OCI-LY1 (cell line): ENCODE results near the gene IRF8.

Experiments
- H2AFZ ChIP-seq: fragments of 200-600 bp; sonication (generic), shearing (Covaris generic); 2 replicates; pipeline ENCODE4 v1.6.0; 2014; ENCODE audit warnings: antibody characterized with exemption, mild to moderate bottlenecking, low read length
- H3F3A ChIP-seq: fragments of 200-600 bp; sonication (generic), shearing (Covaris generic); 2 replicates; pipeline ENCODE4 v1.6.0; 2014; ENCODE audit warnings: mild to moderate bottlenecking, antibody characterized with exemption, low read length, moderate library complexity; ENCODE audit not compliant: insufficient read depth
- H3K27ac ChIP-seq: fragments of 200-600 bp; sonication (generic); 2 replicates; pipeline ENCODE4 v1.5.1; 2014; ENCODE audit warnings: low read length, mixed run types, mild to moderate bottlenecking, low read depth; ENCODE audit not compliant: poor library complexity, severe bottlenecking
- H3K27me3 ChIP-seq: fragments of 200-600 bp; sonication (generic); 2 replicates; pipeline ENCODE4 v1.6.0; 2014; ENCODE audit warnings: antibody characterized with exemption, mild to moderate bottlenecking, low read length, moderate library complexity; ENCODE audit not compliant: insufficient read depth
- H3K36me3 ChIP-seq: fragments of 200-600 bp; sonication (generic); 2 replicates; pipeline ENCODE4 v1.6.1; 2014; ENCODE audit warnings: mild to moderate bottlenecking, antibody characterized with exemption, low read length, moderate library complexity, mixed read lengths; ENCODE audit not compliant: insufficient read depth
- H3K4me1 ChIP-seq: fragments of 200-600 bp; sonication (generic); 2 replicates; pipeline ENCODE4 v1.5.1; 2014; ENCODE audit warnings: mild to moderate bottlenecking, low read length, moderate library complexity; ENCODE audit not compliant: insufficient read depth, severe bottlenecking
- H3K4me2 ChIP-seq: fragments of 200-600 bp; sonication (generic), shearing (Covaris generic); 2 replicates; pipeline ENCODE4 v1.6.1; 2014; ENCODE audit warnings: low read length
- H3K4me3 ChIP-seq: fragments of 200-600 bp; sonication (generic); 2 replicates; pipeline ENCODE4 v1.5.1; 2014; ENCODE audit warnings: low read length, low read depth, mild to moderate bottlenecking, mixed read lengths; ENCODE audit not compliant: poor library complexity, severe bottlenecking
- H3K79me2 ChIP-seq: fragments of 200-600 bp; shearing (Covaris generic); 2 replicates; pipeline ENCODE4 v1.6.1; 2016; ENCODE audit warnings: mixed run types, low read length, mixed read lengths; ENCODE audit not compliant: insufficient read depth
- H3K9ac ChIP-seq: fragments of 200-600 bp; sonication (generic), shearing (Covaris generic); 2 replicates; pipeline ENCODE4 v1.6.1; 2014; ENCODE audit warnings: mild to moderate bottlenecking, low read length, mixed read lengths
- H3K9me2 ChIP-seq: fragments of 200-600 bp; sonication (generic), shearing (Covaris generic); 2 replicates; pipeline ENCODE4 v1.6.1; 2014; ENCODE audit warnings: low read depth, mild to moderate bottlenecking, low read length, mixed read lengths
- H3K9me3 ChIP-seq: fragments of 200-600 bp; shearing (Covaris generic); 2 replicates; pipeline ENCODE4 v1.6.1; 2014; ENCODE audit warnings: low read length, mixed read lengths
- H4K20me1 ChIP-seq: fragments of 200-600 bp; sonication (generic), shearing (Covaris generic); 2 replicates; pipeline ENCODE4 v1.6.0; 2016; ENCODE audit warnings: mild to moderate bottlenecking, low read length; ENCODE audit not compliant: insufficient read depth
- CTCF ChIP-seq: fragments of 200-600 bp; sonication (generic), shearing (Covaris generic); IDR thresholded peaks from 2 replicates; pipeline ENCODE4 v1.5.1; 2017; ENCODE audit warnings: mild to moderate bottlenecking, antibody characterized with exemption, low read length, moderate library complexity, mixed read lengths
- EZH2 ChIP-seq: fragments of 200-600 bp; sonication (generic), shearing (Covaris generic); IDR thresholded peaks from 2 replicates; pipeline ENCODE4 v1.8.0; 2017; ENCODE audit warnings: borderline replicate concordance, mixed run types, mild to moderate bottlenecking, antibody characterized with exemption, low read length, moderate library complexity, mixed read lengths

The IRF8 gene

GRCh38 chr16:85935974-85936760, 37.2 kb downstream of the IRF8 start:
- H3K4me3 ChIP-seq, result peak overlapping the region; percentile 0
- H4K20me1 ChIP-seq, result no peaks in the 10 kb centered on the region
- no peaks in the 10 kb centered on the region for H3K79me2 ChIP-seq
- H3K36me3 ChIP-seq, result no peaks in the 10 kb centered on the region
- H3K9me3 ChIP-seq, result no peaks in the 10 kb centered on the region
- peaks cover 8% of the 10 kb centered on the region; the same call in 1 of the 2 replicates for H3K27me3 ChIP-seq
- H2AFZ ChIP-seq, result no peak overlapping the region
- no peak overlapping the region for H3K27ac ChIP-seq
- no peaks in the 10 kb centered on the region for H3F3A ChIP-seq
- H3K4me1 ChIP-seq, result peaks cover 17% of the 10 kb centered on the region
- no peaks in the 10 kb centered on the region for H3K9me2 ChIP-seq
- peak overlapping the region; percentile 35 for H3K4me2 ChIP-seq
- TF ChIP-seq CTCF (peak; percentile 9; the same call in 1 of the 2 replicates), EZH2 (no peak)
- H3K9ac ChIP-seq, result peak overlapping the region; percentile 2; the same call in 1 of the 2 replicates

DNA sequence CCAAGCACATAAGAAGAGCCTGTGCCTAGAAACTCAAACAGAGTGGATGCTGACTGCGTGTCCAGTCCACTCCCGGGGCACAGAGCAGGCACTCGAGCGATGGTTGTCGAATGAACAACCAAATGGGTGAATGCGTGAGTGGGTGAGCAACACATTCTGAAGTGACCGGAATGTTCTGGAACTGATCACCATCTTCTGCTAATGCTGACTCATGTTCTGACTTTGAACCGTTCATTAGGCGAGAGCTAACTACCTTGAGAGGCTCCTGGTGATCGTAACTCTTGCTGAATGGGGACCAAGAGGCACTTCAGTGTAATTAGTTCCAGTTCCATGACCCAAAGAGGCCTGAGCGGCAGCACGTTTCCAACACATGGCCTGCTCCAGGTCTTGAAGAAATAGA, 37.9 kb downstream of the IRF8 start:
- H2AFZ ChIP-seq, result no peak overlapping the region
- H3K9me3 ChIP-seq, result no peaks in the 10 kb centered on the region
- no peak overlapping the region for H3K4me3 ChIP-seq
- H3K27ac ChIP-seq, result no peak overlapping the region
- H3K36me3 ChIP-seq, result no peaks in the 10 kb centered on the region
- H3K27me3 ChIP-seq, result peaks cover 8% of the 10 kb centered on the region; the same call in 1 of the 2 replicates
- H3K79me2 ChIP-seq, result no peaks in the 10 kb centered on the region
- no peaks in the 10 kb centered on the region for H3K9me2 ChIP-seq
- H3K4me1 ChIP-seq, result peaks cover 17% of the 10 kb centered on the region
- H3K9ac ChIP-seq, result no peak overlapping the region
- TF ChIP-seq EZH2, result no peak
- TF ChIP-seq CTCF, result no peak
- H4K20me1 ChIP-seq, result no peaks in the 10 kb centered on the region
- no peaks in the 10 kb centered on the region for H3F3A ChIP-seq
- H3K4me2 ChIP-seq, result peak overlapping the region; percentile 35

GRCh38 chr16:85940214-85940613, 41.3 kb downstream of the IRF8 start:
- no peak overlapping the region for H2AFZ ChIP-seq
- H3K9me2 ChIP-seq, result no peaks in the 10 kb centered on the region

More at GRCh38 chr16:85940214-85940613, 41.3 kb downstream of the IRF8 start:
- Histone ChIP-seq H3K9ac (no peak overlapping the region), H3K4me3 (no peak overlapping the region), H3K36me3 (no peaks in the 10 kb centered on the region), H3K79me2 (no peaks in the 10 kb centered on the region), H4K20me1 (no peaks in the 10 kb centered on the region), H3K27me3 (peaks cover 6% of the 10 kb centered on the region; the same call in 1 of the 2 replicates), H3K27ac (no peak overlapping the region), H3K4me1 (peaks cover 24% of the 10 kb centered on the region), H3K4me2 (no peak overlapping the region), H3F3A (no peaks in the 10 kb centered on the region), H3K9me3 (no peaks in the 10 kb centered on the region)
- no peak for TF ChIP-seq CTCF
- no peak for TF ChIP-seq EZH2
